Suppressor macrophage treated with lipopolysaccharide for 1 hour (primary cell): ENCODE measurements around the gene CORT.
A peak's percentile ranks its signal among the peaks of the same experiment; 100 is the strongest.
"Not testable (repeated sequence)": the region's sequence is repeated elsewhere in the genome, so short reads cannot be mapped to it uniquely, and the experiment has no call there.

ENCODE experiments used
- DNase-seq, 3 donors: peaks; one replicate each; pipeline ENCODE4 v3.0.0-alpha.2; 2020 to 2022

CORT gene, protein sequence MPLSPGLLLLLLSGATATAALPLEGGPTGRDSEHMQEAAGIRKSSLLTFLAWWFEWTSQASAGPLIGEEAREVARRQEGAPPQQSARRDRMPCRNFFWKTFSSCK

DNA sequence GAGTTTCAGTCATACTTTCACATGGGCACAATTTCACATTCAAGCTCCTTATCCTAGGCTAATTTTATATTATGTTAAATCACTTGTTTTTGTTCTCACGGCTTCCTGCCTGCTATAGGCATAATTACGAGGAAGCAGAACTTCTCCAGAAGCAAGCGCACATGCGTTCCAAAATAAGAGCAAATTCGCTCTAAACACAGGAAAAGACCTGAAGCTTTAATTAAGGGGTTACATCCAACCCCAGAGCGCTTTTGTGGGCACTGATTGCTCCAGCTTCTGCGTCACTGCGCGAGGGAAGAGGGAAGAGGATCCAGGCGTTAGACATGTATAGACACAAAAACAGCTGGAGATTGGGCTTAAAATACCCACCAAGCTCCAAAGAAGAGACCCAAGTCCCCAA is at the start of gene CORT:
CORT (plus strand) TSS at position 281 of the 400 bp plus-strand sequence. CDS start 193 bp downstream, outside the sequence.
- no peak for DNase-seq

DNA sequence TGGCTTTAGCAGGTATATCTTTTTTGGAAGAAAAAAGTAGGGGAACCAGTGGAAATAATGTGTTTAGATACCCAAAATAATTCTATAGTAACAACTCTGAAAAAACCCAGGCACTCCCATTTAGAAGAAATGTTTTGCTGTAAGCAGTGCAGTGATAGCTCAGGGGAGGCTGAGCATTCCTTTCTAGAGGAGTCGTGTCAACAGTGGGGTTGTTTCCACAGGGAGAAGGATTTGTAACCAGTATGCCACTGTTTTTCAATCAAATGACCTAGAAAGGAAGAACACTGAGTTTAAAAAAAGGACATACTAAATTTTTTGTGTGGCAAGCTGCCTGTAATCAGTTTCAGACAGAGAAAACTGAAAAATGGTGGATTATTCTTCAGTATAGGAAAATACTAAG is 48.5 kb upstream of the CORT start:
- DNase-seq, result no peak

DNA sequence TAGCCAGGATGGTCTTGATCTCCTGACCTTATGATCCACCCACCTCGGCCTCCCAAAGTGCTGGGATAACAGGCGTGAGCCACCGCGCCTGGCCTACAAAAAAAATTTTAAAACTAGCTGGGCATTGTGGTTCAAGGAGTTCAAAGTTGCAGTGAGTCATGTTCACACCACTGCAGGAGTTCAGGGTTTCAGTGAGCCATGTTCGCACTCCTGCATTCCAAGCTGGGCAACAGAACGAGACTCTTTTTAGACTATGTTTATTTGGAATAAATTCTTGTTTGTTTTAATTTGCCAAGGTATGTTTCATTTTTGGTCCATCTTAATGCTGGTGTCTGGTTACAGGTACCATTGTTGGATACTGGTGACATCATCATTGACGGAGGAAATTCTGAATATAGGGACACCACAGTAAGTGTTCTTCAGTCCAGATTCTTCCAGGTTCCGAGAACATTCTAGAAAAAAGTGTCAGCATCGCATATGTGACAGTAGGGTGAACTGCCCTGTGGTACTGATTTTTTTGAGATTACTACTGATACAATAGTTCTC is 47.0 kb upstream of the CORT start:
- peak in 1 of 3 donors; percentile 33 for DNase-seq

DNA sequence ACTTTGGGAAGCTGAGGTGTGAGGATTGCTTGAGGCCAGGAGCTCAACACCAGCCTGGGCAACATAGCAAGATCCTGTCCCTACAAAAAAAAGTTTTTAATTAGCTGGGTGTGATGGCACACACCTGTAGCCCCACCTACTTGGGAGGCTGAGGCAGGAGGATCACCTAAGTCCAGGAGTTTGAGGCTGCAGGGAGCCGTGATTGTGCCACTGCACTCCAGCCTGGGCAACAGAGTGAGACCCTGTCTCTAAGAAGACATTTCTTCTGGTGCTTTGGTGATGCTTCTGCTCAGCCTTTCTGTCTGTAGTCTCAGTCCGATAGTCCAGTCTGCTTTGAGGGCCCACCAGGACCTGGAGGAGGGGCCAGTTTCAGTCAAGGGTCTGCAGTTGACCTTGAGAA is 42.6 kb upstream of the CORT start:
- DNase-seq, result no peak

DNA sequence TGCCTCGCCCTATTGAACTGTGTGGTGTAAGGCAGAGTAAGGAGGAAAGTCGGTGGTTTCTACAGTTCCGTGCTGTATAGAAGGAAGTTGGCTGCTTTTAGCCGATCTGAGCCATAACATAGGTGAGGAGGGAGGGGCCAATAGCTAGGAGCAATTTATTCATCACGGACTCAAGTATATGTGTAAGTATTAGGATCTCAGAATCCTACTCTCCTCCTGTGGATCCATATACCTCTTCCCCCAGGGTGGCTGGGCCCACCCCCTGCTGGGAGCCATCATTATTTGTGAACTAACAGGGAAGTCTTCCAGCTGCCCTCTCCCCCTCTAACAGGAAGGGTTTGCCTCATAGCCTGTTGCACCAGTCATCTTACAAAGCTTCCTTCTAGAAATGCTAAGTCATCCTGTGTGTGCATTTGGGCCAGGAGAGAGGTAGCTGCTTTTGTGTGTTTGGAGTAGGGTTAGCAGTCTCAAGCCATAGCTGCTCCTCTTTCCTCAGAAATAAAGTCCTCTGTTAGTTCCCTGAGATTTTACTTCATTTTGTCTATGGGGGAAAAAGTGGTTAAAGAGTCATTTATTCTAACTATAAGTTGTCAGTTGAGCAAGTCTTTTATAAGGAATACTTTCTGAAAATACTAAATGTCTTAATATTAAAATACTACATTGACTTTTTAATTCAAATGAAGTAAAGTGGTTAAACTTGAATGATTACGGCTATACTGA is 34.5 kb upstream of the CORT start:
- peak; percentile 90 to 96 (median 91) for DNase-seq

DNA sequence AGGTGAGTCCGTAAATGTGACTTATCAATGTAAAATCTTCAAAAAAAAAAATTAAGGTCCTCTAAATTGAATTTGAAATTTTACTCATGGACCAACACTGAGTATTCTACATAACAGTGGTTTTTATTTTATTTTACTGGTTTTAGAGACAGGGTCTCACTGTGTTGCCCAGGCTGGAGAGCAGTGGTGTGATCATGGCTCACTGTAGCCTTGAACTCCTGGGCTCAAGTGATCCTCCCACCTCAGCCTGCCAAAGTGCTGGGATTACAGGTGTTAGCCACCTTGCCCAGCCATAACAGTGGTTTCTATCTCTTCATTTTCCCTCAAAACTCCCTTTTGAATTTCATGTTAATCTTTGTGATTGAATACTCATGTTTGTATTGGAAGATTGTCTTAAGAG is 33.9 kb upstream of the CORT start:
- DNase-seq, result not testable (repeated sequence)

DNA sequence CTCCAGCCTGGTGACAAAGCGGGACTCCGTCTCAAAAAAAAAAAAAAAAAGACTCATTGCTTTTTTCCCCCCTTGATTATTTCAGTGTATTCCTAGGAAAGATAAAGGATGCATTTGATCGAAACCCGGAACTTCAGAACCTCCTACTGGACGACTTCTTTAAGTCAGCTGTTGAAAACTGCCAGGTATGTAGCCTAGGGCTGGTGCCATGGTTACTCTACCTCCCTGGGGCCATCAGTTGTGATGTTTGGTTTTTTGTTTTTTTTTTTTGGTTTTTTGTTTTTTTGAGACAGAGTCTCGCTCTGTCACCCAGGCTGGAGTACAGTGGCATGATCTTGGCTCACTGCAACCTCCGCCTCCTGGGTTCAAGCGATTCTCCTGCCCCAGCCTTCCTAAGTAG is 31.1 kb upstream of the CORT start:
- DNase-seq, result not testable (repeated sequence)

DNA sequence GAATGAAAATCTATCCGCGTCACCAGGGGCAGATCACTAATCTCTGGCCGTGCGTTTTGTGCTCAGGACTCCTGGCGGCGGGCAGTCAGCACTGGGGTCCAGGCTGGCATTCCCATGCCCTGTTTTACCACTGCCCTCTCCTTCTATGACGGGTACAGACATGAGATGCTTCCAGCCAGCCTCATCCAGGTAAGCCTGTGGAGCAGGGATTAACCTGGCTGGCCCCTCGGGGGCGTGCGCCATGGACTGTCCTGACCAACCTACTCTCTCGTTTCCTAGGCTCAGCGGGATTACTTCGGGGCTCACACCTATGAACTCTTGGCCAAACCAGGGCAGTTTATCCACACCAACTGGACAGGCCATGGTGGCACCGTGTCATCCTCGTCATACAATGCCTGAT is 30.5 kb upstream of the CORT start:
- no peak for DNase-seq

DNA sequence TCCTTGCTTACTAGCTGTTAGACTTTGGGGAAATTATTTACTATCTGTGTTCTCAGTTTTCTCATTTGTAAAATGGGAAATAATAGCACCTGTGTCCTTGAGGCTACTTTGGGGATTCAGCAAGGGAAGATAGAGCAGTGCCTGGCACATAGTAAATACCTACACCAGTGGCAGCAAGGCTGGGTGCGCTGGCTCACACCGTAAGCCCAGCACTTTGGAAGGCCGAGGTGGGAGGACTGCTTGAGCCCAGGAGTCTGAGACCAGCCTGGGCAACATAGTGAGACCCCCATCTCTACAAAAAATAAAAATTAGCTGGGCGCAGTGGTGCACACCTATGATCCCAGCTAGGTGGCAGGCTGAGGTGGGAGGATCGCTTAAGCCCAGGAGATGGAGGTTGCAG is 28.2 kb upstream of the CORT start:
- DNase-seq, result no peak

DNA sequence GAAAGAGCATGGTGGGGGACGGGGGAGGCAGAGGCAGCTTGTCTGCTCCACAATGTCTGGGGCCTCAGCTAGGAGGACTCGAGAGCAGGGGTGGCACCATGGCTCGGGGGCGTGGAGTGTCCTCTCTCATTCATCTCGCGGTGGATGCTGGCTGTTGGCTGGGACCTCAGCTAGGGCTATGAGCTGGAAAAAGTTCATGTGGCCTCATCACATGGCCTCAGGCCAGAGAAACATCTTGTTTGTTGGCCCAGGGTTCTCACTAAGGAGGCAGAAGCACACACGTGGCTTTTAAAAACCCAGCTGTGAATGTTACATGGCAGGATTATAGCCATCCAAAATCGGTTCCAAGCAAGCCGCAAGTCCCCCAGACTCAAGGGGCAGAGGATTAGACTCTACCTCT is 25.8 kb upstream of the CORT start:
- DNase-seq, result no peak

DNA sequence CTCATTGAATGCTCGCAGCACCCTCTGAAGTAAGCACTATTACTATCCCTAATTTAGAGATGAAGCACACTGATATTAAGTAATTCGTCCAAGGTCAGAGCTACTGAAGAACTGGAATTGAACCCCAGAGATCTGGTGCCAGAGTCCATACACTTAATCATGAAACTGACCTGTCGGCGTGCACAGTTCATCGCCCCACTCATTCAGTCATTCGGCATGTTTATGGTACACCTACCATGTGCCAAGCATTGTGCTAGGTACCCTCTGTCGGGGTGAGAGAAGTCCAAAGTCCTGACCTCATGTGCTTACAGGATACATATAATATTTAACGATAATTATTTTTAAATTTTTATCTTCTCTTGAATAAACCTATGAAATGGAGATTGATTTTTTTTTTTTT is 25.2 kb upstream of the CORT start:
- DNase-seq, result no peak

DNA sequence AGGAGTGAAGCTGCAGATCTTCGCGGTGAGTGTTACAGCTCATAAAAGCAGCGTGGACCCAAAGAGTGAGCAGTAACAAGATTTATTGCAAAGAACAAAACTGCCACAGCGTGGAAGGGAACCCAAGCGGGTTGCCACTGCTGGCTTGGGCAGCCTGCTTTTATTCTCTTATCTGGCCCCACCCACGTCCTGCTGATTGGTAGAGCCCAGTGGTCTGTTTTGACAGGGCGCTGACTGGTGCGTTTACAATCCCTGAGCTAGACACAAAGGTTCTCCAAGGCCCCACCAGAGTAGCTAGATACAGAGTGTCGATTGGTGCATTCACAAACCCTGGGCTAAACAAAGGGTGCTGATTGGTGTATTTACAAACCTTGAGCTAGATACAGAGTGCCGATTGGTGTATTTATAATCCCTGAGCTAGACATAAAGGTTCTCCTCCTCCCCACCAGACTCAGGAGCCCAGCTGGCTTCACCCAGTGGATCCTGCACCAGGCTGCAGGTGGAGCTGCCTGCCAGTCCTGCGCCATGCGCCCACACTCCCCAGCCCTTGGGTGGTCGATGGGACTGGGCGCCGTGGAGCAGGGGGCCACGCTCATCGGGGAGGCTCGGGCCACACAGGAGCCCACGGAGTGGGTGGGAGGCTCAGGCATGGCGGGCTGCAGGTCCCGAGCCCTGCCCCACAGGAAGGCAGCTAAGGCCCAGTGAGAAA is 23.9 kb upstream of the CORT start:
- DNase-seq, result not testable (repeated sequence)

DNA sequence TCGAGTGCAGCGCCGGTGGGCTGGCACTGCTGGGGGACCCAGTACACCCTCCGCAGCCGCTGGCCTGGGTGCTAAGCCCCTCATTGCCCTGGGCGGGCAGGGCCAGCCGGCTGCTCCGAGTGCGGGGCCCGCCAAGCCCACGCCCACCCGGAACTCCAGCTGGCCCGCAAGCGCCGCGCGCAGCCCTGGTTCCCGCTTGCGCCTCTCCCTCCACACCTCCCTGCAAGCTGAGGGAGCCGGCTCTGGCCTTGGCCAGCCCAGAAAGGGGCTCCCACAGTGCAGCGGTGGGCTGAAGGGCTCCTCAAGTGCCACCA is 23.3 kb upstream of the CORT start:
- DNase-seq, result not testable (repeated sequence)

DNA sequence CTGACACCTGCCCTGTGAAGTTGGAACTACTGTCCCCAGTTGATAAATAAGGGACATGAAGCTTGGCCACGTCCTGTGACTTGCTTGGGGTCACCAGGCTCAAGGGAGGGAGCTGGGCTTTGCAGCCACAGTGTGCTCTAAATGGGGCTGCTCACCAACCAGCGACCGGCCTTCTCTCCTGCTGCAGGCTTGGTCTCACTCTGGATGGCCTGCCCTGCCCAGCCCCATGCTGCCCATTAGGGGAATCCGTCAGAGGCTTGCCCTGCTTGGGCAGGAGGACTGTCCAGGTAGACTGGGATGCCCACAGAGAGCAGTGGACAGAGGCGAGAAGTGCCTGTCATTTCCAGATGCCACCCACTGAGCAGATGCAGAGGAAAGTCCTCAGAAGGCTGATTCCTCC is 20.8 kb upstream of the CORT start:
- DNase-seq, result no peak

DNA sequence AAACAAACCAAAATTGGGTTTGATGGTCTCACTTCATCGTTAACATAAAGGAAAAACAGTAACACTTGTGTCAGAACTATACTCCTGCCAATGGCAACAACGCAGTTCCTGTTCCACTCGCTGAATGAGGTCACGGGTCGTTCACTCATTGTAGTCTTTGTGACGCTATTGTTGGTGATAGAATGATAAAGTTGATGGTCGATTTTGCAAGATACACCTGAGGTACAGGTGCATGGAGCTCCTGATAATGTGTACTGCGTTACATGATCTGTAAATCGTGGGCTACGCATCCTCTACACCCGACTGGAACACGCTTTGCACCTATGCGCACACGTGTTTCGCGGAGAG is 20.0 kb upstream of the CORT start:
- DNase-seq, result peak; percentile 59 to 74 (median 73)

DNA sequence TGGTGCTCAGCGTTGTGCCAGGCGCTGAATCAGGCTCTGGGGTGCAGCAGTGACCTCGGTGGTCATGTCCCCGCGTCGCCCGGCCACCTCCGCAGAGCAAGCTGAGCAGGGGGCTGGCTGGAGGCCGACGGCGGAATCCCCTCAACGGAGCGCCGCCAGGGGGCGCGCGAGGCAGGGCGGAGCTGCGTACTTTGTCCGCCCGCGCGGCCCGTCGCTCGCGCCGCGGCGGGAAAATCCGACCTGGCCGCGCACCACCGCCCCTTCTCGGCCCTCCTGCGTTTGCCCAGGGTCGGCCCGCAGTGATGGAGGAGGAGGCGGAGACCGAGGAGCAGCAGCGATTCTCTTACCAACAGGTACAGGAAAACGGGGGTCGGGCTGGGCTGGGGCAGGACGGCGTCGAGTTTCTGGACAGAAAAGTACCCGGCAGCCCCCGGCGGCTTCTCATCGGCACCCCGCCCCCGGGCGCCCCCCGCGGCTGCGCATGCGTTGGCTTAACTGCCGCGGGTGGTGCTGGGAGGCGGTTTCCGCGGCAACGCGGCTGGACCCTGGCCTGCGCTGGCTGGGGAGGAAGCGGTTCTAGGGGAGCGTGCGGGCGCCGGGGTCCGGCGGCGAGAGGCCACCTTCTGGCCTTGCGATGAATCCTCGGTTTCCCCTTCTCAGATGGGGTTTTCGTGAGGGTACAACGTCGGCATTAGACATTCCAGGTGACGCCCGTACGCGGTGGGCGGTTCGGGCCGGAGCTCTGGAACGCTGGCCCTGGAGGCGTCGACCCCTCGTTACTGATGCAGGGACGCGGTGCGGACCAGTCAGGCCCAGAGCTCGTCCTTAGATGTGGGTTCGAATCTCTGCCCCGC is 19.4 kb upstream of the CORT start, which contains the start of gene CENPS:
CENPS (plus strand) TSS at position 218 of the 854 bp plus-strand sequence; CDS start at position 303, 85 bp downstream.
- peak; percentile 92 to 98 (median 95) for DNase-seq

DNA sequence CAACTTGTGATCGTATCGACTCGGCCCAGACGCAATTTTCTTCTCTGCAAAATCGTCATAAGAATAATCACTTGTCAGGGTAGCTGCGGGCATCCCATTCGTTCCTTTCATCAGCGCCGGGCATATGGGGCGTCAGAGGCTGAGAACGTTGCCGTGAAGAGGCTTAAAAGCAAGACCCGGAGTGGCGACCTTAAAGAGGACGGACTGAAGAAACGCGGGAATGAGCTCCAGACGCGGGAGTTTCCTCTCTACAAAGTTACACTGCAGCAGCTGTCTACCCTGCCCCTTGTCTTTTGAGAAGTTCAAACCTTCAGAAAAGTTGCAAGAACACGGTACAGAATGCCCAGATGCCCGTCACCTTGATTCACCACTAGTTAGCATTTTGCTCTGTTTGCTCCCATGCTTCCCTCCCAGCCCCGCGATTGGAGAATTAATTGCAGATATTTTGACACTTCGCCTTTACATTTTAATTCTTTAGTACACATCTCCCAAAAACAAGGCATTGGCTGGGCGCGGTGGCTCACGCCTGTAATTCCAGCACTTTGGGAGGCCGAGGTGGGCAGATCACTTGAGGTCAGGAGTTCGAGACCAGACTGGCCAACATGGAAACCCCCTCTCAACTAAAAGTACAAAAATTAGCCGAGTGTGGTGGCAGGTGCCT is 18.6 kb upstream of the CORT start:
- DNase-seq, result peak; percentile 21 to 30 (median 25)

DNA sequence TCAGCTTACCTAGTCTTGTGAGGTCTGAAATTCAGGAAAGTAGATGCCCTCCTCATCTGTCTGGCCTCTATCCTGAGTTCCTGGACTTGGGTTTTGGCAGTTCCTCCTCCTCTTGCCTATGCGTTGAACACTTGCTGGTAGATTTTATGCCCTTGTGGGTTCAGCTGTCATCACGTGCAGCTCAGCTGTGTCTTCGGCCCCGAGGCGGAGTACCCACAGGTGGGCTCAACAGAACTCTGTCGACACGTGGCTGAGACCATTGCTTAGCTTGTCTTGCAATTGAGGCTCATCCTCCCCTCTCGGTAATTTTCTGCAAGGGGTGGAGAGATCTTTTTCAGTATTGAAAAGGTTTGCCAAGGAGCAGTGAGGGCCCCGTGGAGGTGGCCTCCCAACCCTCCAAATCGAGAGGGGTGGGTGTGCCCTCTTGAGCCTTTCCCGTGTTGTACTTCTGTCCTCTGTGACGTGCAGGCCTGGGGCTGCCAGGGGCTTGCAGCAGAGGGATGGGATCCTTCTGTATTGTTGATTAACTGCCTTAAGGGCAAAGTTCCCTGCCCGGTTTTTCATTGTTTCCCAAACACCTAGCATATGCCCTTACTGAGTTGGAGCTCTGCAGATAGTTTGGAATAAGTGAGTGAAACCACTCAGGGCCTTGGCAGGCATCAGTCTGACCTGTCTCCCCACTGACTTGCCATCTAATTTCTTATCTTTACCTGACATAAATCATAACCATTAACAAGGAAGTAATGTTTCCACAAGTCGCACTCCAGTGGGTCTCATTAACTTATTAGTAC is 16.7 kb upstream of the CORT start:
- no peak for DNase-seq

DNA sequence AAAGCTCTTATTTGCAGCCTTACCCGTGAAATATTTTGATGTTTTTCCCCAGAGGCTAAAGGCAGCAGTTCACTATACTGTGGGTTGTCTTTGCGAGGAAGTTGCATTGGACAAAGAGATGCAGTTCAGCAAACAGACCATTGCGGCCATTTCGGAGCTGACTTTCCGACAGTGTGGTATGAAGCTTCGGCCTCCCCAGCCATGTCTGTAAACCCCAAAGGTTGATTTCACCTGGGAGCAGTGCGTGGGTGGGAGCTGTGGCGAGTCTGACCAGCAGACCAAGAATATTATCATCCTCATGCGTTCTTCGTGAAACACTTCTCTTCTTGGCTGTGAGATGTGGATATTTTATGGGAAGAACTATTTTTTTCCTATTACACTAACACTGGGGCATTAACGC is 16.0 kb upstream of the CORT start:
- DNase-seq, result no peak

DNA sequence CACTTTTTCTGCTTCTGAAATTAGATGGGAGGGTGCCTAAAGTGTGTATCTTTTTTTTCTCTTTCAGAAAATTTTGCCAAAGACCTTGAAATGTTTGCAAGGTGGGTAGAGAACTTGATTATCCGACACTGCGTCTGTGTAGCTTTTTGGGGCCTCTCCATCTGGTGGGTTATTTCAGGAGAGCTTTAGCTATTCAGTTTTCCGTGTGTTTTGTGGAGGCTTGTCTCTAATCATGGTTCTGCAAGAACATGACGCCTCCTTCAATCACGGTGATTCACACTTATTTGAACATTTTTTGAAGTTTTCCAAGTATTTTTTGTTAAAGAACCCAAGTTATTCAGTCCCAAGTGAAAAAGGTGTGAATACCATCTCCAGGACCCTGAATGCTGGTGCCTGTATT is 15.2 kb upstream of the CORT start:
- DNase-seq, result no peak

DNA sequence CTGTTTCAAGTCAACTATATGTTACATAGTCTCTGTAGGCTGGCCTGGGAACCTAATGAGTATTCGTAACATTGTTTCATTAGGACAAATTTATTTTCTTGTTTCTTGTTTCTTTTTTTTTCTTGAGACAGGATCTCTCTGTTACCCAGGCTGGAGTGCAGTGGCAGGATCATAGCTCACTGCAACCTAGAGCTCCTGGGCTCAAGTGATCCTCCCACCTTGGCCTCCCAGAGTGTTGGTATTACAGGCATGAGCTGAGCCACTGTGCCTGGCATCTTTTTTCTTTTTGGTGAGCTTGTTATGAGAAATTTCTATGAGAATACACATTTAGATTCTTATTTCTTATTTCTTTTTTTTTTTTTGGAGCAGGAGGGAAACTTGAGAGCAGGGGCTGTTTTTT is 12.8 kb upstream of the CORT start:
- DNase-seq, result no peak

DNA sequence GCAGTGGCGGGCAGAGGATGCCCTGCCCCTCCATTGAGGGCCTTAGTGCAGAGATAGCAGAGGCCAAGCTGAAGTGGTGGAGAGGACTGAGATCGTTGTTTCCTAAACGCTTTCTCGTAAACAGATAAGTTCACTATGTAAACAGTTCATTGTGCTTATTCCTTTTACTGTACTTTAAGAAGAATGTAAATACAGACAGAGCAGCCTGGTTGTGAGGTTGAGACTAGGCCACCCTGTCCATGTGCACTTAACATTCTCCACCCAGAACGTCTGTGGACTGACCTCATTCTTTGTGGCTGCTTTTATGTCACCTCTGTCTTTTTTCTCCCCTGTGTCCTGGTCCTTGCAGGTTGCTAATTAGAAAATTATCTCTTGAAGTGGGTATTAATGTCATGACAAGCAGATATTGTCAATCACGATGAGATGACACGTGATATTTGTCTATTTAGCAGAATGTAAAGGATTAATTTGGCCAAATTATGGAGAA is 11.1 kb upstream of the CORT start:
- DNase-seq, result no peak
